GM10266 (cell line): ENCODE measurements around the gene MACROD2.

Source experiments
- DNase-seq: peaks from one replicate; pipeline ENCODE4 v3.0.0; 2012; ENCODE audit errors: extremely low spot score
- CTCF ChIP-seq: IDR thresholded peaks from 2 replicates; pipeline ENCODE4 v1.5.1; 2012; ENCODE audit warnings: mild to moderate bottlenecking, low read depth; ENCODE audit not compliant: control insufficient read depth, insufficient read depth; ENCODE audit errors: missing control alignments

Gene MACROD2

DNA sequence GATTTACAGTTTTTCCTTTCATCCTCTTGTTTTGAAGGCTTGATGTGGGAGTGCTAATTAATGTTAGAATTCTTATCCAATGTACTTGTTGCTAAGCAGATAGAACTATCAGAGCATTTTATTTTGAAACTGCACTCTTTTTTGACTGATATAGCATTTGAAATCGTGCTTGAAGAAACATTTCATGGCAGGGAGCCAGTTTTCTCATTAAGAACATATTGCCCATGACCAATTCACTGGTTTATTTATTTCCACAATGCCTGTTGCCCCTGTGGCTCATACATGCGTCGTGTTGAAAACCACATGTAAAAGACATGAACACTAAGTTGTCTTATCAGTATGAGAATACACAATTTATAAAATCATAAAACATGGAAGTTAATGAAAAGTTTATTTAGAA, 821.8 kb downstream of the MACROD2 start:
- TF ChIP-seq CTCF, result no peak
- DNase-seq, result no peak

DNA sequence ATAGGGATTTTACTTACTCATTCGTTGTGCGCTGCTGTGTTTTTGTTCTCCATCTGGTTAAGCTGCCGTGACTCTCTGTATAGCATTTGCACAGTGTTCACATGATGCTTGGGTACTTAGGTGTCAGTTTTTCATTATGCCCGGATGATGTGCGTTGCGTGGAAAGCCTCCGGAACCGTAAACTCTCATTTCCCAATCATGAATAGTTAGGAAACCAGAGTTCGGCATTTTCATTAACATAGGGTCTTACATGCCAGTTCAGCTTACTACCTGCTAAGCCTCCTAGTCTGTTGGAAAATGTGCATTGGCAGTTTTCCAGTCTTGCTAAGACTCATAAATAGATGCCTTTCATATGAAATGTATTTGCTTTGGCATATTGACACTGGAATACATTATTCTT, 825.5 kb downstream of the MACROD2 start:
- no peak for DNase-seq
- no peak for TF ChIP-seq CTCF

GRCh38 chr20:14821251-14821650, 825.9 kb downstream of the MACROD2 start:
- TF ChIP-seq CTCF, result no peak
- no peak for DNase-seq

DNA sequence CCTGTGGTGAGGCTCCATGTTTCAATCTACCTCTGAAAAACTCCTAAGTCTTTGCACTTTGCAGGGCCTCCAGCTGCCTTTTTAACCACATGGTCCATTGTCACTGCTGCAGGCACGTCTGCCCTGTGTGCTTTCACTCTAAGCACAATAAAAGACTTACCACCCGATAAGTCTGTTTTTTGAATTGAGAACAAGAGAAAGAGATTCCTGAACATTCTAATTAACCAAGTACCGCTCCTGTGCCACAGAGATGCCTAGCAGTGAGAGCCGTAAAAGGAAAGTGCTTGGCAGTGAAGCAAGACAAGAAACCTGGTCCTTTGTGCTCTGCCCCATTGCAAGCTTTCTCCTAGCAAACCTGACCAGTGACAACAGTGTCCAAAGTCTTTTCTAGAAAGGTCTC, 829.7 kb downstream of the MACROD2 start:
- no peak for TF ChIP-seq CTCF
- DNase-seq, result no peak

GRCh38 chr20:14826543-14827313, 831.4 kb downstream of the MACROD2 start:
- TF ChIP-seq CTCF, result no peak
- no peak for DNase-seq

DNA sequence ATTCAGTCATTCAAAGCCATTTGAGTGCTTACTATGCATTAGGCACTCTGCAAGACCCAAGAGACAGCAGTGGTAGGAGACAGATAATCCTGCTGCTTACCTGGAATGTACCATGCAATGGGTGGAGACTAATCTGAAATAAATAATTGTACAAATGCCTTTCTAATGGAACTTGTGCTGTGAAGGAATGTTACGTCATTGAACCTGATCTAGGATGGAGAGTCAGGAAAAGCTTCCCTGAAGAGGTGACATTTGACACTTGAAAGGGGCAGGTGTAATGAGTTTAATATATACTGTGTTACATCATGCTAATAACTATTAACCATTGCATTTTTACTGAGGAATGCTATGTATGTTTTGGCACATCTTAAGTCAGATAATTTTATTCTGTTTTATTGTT, 833.1 kb downstream of the MACROD2 start:
- no peak for DNase-seq

More for the DNA sequence above, 833.1 kb downstream of the MACROD2 start:
- no peak for TF ChIP-seq CTCF
